SJCRH30 (cell line): ENCODE measurements around the gene P4HB. TPM values are rescaled to one million over a fixed set of nuclear protein-coding genes. Genes with fewer than 3 reads are reported as not detected.

ENCODE experiments used
- DNase-seq, 2 experiments: peaks; one replicate each; pipeline ENCODE4 v3.0.0-alpha.2; 2015 to 2020
- H3K27ac ChIP-seq: fragments of 250-450 bp; sonication (Bioruptor Pico); 2 replicates; pipeline ENCODE4 v1.5.1; 2020; ENCODE audit warnings: mild to moderate bottlenecking, moderate library complexity
- H3K27me3 ChIP-seq: fragments of 250-450 bp; sonication (Bioruptor Pico); 2 replicates; pipeline ENCODE4 v1.5.1; 2020; ENCODE audit warnings: mild to moderate bottlenecking, moderate library complexity
- H3K36me3 ChIP-seq: fragments of 250-450 bp; sonication (Bioruptor Pico); 2 replicates; pipeline ENCODE4 v1.5.1; 2020; ENCODE audit warnings: mild to moderate bottlenecking, moderate library complexity
- H3K4me1 ChIP-seq: fragments of 250-450 bp; sonication (Bioruptor Pico); 2 replicates; pipeline ENCODE4 v1.5.1; 2020; ENCODE audit warnings: mild to moderate bottlenecking, moderate library complexity
- H3K4me3 ChIP-seq: fragments of 250-450 bp; sonication (Bioruptor Pico); 2 replicates; pipeline ENCODE4 v1.5.1; 2020; ENCODE audit warnings: mild to moderate bottlenecking, moderate library complexity
- H3K9me3 ChIP-seq: fragments of 250-450 bp; sonication (Bioruptor Pico); replicated peaks from 2 replicates; pipeline ENCODE4 v1.5.1; 2020; ENCODE audit warnings: mild to moderate bottlenecking, moderate library complexity
- total RNA-seq: library from RNA; depleted of rRNA; stranded (reverse); fragments of >200 nt; shearing (Covaris generic); gene quantifications from 2 replicates; pipeline ENCODE4 v1.2.3, GENCODE V29; 2014; rRNA removed

P4HB gene
- total RNA-seq, result 558 and 620 TPM in 2 replicates

DNA sequence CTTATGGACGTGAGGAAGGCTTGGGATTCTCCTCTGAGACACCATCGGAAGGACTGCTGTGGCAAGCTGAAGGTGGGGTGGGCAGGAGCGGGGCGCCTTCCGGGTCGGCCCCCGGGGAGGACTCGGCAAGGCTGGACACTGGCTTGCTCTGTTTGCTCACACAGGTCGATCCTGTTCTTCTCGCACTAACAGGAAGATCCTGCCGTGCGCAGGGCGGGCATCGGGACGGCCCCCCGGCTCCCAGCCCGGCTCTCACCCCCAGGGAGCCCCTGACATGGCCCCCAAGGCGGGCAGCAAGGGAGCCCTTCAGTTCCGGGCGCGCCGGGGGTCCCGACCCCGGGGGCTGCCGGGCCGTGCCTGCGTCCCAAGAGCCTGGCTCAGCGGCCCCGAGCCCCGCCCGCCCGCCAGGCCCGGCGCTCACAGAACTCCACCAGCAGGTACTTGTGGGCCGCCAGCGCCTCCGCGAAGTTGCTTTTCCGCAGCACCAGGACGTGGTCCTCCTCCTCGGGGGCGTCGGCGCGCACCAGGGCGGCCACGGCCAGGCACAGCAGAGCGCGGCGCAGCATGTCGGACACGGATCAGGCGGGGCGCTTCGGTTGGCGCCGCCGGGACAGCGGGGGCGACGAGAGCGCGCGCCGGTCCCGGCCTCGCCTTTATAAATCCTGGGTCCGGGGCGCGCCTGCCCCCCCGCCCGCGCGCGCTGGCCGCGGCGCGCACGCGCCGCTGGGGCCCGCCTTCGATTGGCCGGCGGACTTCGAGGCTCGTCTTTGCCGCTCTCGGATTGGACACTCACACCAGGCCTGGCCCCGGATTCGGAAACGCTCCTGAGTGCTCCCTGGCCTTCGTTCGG is at the start of gene P4HB:
Gene P4HB (minus strand): TSS at position 630 of the 850 bp plus-strand sequence. CDS start 64 bp downstream, at position 566.
- H3K36me3 ChIP-seq, result peaks cover 24% of the 10 kb centered on the region
- DNase-seq, result no peak
- no peaks in the 10 kb centered on the region for H3K9me3 ChIP-seq
- no peaks in the 10 kb centered on the region for H3K27me3 ChIP-seq
- H3K4me1 ChIP-seq, result peaks cover 6% of the 10 kb centered on the region; the same call in 1 of the 2 replicates
- H3K4me3 ChIP-seq, result peak within 1 kb of the TSS; percentile 76
- H3K27ac ChIP-seq, result peak within 1 kb of the TSS; percentile 87

DNA sequence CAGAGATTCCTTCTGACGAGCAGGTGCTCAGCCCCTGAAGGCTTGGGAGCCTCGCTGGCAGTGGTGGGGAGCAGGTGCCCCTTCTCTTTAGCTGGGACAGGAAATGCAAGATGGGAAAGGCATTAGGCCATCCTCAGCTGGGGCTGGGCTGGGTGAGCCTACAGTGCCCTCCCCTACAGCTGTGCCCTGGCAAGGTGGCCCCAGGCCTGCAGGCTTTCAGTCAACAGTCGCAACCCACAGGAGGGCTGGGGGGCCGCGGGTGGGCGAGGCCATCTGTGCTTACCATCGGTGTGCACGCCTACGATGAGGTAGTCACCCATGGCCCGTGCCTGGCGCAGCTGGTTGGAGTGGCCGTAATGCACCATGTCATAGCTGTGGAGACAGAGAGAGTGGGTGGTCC is 48.9 kb upstream of the P4HB start:
- Histone ChIP-seq H3K4me1 (peaks cover 5% of the 10 kb centered on the region; the same call in 1 of the 2 replicates), H3K27ac (no peak overlapping the region), H3K27me3 (no peaks in the 10 kb centered on the region), H3K9me3 (no peaks in the 10 kb centered on the region), H3K36me3 (peaks cover 4% of the 10 kb centered on the region; the same call in 1 of the 2 replicates), H3K4me3 (no peak overlapping the region)
- DNase-seq, result no peak

DNA sequence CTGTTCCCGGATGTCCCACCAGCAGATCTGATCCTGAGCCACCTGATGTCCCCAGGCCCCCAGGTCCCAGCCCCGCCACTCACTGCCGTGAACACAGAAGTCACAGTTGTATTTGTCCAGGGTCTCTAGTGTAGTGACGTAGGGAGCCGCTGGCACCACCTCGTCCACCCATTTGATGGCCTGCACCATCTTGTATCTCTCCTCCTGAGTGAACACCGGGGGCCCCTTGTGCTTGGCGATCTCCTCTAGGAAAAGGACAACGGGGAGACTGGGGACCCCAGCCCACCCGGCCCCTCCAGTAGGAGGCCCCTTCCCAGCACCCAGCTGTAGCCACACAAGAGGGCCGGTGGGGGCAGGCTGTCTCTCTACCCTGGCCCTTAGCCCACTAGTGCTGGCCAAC is 48.5 kb upstream of the P4HB start:
- H3K27ac ChIP-seq, result no peak overlapping the region
- peaks cover 5% of the 10 kb centered on the region; the same call in 1 of the 2 replicates for H3K4me1 ChIP-seq
- H3K9me3 ChIP-seq, result no peaks in the 10 kb centered on the region
- DNase-seq, result no peak
- no peak overlapping the region for H3K4me3 ChIP-seq
- H3K36me3 ChIP-seq, result peaks cover 4% of the 10 kb centered on the region; the same call in 1 of the 2 replicates
- H3K27me3 ChIP-seq, result no peaks in the 10 kb centered on the region

DNA sequence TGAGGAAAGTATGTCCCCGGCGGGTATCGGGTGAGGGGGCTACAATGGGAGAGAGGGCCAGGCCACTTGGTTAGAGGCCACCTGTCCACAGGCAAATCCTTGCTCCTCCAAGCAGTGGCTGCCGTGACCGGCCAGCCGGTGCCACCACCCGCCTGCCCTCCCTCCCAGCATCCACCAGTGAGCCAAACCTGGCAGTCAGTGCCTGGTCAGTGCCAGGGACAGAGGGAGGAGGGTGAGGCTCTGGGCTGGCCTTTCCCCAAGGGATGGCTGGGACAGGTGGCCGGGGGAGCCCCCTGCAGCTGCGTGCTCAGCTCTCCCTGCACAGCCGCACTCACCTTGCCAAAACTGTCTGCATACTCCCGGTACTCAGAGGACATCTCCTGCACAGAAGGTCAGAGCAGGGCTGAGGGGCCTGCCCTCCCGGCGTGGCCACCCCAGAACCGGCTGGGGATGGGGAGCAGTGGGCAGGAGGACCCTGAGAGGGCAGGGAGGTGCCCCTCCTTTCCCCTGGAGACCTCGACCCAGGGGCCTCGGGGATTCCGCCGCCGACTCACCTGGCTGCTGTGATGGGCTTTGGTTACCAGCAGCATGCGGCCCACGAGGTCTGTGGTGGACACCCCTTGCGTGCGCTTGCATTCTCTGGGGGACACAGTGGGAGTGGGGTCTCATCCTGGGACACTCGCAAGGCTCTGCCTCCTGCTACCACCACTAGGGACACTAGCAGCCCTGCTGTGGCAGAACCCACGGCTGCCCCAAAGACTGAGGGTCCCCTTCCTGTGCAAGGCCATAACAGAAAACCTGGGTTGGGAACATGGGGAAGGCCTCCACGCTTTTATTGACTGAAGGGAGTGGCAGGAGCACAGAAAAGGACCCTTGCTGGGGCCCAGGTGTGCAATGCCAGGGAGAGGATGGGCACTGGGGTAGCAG is 47.1 kb upstream of the P4HB start:
- Histone ChIP-seq H3K27me3 (no peaks in the 10 kb centered on the region), H3K4me1 (peaks cover 5% of the 10 kb centered on the region; the same call in 1 of the 2 replicates), H3K9me3 (no peaks in the 10 kb centered on the region), H3K4me3 (no peak overlapping the region), H3K27ac (no peak overlapping the region), H3K36me3 (peaks cover 4% of the 10 kb centered on the region; the same call in 1 of the 2 replicates)
- DNase-seq, result no peak

DNA sequence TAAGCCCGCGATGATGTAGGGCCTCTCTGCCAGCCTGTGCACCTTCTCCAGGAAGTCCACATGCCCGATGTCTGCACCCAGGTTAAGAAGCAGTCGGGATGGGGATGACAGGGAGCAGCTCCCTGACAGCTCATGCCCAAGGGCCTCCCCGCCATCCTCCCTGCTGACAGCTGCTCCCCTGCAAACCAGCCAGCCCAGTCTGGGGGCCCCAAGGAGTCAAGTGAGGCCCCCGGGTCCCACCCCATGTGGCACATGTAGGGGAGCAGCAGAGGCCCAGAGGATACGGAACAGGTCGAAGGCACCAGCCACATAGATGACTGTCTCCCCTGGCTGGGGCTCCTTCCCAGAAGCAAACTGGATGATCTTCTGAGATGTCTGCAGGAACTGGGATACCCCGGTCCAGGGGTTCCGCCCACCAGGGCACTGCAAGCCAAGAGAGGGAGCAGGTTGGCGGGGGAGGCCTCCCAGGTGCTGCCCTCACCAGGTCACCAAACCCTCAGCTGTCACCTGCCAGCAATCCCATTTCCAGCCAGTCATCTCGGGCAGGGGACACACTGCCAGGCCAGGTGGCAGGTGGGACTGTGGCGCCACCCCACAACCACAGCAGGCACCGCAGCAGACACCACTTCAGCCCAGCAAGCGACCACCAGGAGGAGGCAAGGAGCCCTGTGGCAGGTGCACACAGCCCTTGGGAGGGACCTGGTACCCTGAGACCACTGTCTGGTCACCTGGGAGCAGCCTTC is 46.3 kb upstream of the P4HB start:
- no peak overlapping the region for H3K27ac ChIP-seq
- no peak overlapping the region for H3K4me3 ChIP-seq
- no peaks in the 10 kb centered on the region for H3K27me3 ChIP-seq
- peaks cover 5% of the 10 kb centered on the region; the same call in 1 of the 2 replicates for H3K4me1 ChIP-seq
- peaks cover 1% of the 10 kb centered on the region; the same call in 1 of the 2 replicates for H3K36me3 ChIP-seq
- no peaks in the 10 kb centered on the region for H3K9me3 ChIP-seq
- no peak for DNase-seq

DNA sequence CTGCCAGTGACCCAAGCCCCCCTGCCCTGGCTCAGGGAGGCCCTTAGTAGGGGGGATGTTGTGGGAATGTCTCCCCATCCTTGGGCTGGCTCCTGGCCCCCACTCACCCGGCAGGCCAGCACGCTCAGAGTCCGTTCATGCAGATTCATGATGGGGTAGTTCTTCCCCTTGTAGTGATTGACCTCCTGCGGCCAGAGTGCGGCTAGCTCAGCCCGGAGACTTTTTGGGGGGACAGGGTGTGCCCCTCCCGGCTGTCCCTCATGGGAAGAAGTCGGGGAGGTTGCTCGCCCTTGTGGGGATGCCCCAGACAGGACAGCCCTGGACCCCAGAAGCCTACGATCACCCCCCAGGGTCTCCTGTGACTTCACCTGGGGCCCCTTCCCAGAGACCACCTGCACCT is 45.7 kb upstream of the P4HB start:
- H3K4me1 ChIP-seq, result peaks cover 5% of the 10 kb centered on the region; the same call in 1 of the 2 replicates
- H3K36me3 ChIP-seq, result no peaks in the 10 kb centered on the region
- no peaks in the 10 kb centered on the region for H3K27me3 ChIP-seq
- H3K27ac ChIP-seq, result no peak overlapping the region
- no peaks in the 10 kb centered on the region for H3K9me3 ChIP-seq
- H3K4me3 ChIP-seq, result no peak overlapping the region
- DNase-seq, result no peak

DNA sequence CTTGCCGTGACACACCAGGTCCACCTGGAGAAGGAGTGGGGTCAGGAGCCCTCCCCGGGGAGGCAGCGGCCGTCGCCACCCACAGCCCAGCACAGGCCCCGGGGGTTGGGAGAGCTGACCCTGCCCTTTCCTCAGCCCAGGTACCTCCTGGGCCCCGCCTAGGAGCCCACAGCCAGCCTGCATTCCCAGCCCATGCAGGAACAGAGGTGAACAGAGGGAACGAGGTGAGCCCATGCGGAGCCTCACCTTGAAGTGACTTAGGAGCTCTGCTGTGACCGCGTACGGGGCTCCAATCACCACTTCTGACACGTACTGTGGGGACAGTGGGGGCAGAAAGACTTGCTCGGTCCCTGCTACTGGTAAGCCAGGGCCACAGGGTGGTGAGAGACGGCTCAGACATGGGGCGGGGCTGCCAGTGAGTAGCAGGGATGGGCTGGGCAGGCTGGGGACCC is 45.1 kb upstream of the P4HB start:
- Histone ChIP-seq H3K9me3 (no peaks in the 10 kb centered on the region), H3K27me3 (no peaks in the 10 kb centered on the region), H3K4me1 (peaks cover 5% of the 10 kb centered on the region; the same call in 1 of the 2 replicates), H3K27ac (no peak overlapping the region), H3K36me3 (peaks cover under 1% of the 10 kb centered on the region; the same call in 1 of the 2 replicates), H3K4me3 (no peak overlapping the region)
- no peak for DNase-seq

DNA sequence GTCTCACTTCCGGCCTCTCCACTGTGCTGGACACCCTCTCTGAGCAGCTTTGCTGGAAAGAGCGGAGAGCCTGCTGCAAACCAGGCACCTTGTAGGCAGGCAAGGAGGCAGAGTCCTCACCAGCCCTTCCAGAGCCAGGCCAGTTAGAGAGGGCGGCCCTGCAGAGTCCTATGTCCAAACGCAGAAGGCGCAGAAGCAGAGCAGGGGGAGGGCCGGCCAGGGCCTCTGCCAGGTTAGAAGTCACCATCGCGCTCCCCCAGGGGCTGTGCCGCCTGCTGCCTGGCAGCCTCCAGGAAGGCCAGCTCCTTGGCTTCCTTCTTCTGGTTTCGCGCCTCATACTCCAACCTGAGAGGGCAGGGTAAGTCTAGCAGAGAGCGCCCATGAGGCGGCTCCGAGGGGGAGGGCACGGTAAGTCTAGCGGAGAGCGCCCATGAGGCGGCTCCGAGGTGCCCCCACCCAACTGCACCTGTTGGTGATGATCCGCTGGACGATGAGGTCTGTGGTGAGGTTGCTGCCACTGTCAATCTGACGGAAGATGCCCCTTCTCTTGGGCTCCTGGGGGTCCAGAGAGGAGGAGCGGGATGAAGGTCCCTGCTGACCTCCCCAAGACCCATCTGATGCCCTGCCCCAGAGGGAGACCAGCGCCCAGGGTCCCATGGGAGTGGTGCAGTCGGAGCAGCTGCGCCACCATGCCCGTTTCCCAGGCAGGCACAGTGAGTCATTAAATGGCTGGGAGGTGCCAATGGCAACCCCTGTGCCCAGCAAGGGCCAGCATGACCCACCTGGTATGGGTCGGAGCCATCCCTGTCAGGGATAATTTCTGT is 44.5 kb upstream of the P4HB start:
- H3K36me3 ChIP-seq, result peaks cover 6% of the 10 kb centered on the region
- DNase-seq, result no peak

DNA sequence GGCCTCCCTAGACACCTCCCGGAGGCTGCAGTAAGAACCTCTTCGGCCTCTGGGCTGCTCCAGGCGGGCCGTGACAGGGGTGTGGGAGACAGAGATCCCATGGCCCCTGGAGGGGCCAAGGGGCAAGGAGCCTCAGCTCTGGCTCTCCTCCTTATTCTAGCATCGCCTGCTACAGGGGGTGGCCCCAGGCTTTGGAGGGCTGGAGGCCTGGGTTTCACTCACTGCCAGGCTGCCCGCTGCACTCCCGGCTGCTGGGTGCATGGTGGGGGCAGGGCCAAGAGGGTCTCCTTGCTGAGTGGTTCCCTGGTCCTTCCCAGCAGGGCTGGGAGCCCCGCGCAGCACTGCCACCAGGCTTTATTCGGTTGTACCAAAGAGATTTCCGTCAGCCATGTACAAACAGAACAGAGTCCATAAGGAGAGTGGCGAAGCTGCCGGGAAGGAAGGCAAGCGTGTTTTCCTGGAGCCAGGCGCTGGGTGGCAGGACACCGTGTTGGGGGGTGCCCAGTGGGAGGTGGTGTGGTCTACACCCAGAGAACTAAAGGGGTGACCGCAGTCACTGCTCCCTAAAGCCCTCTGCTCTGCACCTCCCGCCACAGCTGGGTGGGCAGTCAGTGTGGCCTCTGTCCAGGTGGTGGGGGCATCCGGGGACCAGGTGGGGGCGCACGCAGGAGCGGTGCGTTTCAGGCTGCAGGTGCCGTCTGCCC is 43.7 kb upstream of the P4HB start:
- H3K27ac ChIP-seq, result no peak overlapping the region
- peaks cover 7% of the 10 kb centered on the region for H3K36me3 ChIP-seq
- no peak overlapping the region for H3K4me3 ChIP-seq
- no peaks in the 10 kb centered on the region for H3K27me3 ChIP-seq
- H3K9me3 ChIP-seq, result no peaks in the 10 kb centered on the region
- H3K4me1 ChIP-seq, result no peaks in the 10 kb centered on the region
- DNase-seq, result no peak

More for the DNA sequence above, 44.5 kb upstream of the P4HB start:
- Histone ChIP-seq H3K4me1 (peaks cover under 1% of the 10 kb centered on the region; the same call in 1 of the 2 replicates), H3K4me3 (no peak overlapping the region), H3K27ac (no peak overlapping the region), H3K9me3 (no peaks in the 10 kb centered on the region), H3K27me3 (no peaks in the 10 kb centered on the region)

DNA sequence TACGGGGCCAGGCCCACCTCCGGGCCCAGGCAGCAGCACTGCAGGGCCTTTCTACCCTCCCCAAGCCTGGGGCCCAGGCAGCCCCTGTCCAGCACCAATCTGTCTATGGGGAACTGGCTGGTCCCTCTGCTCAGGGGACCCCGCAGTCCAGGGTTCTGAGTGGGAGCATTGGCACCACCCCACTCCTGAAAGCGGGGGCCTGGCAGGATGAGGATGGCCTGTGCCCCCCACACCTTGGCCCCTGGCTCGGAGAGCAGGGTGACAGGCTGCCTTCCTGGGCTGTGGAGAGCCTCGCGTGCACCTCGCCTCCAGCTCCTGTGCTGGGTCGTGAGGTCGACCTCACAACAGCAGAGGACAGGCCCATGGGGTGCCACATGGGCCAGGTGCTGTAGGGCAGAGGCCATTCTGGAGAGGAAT is 43.1 kb upstream of the P4HB start:
- H3K4me1 ChIP-seq, result no peaks in the 10 kb centered on the region
- no peaks in the 10 kb centered on the region for H3K27me3 ChIP-seq
- no peak overlapping the region for H3K27ac ChIP-seq
- no peak for DNase-seq
- no peak overlapping the region for H3K4me3 ChIP-seq
- H3K9me3 ChIP-seq, result no peaks in the 10 kb centered on the region
- H3K36me3 ChIP-seq, result peaks cover 8% of the 10 kb centered on the region

DNA sequence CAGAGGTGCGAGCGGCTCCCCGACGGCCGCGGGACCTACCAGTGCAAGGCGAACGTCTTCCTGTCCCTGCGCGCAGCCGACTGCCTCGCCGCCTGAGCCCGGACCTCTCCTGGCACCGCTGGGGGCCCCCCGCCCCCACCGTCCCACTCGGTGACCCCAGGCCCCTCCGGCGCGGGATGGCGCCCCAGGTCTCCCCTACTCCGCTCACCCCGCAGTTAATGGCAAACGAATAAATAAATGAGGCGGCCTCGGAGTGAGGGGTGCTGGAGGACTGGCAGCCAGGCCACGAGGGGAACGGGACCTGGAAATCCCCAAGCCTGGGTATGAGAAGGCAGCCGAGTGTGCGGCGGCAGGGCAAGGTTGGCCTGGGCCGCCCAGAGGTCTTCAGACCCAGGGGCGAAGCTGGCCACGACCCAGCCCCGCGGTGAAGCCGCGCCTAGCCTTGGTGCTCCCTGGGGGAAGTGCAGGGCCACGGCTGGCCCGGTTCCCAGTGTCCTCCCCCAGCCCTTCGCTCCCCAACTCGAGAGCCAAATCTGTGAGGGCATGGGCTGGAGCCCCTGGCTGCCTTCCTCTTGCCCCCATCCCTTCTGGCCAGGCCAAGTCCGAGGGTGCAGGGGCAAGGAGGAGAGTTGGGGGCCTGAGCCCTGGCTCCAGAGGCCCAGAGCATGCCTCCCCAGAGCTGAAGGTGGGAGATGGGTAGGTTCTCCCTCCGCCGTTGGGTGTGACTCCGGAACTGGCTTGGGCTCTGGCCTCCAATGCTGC is 42.5 kb upstream of the P4HB start:
- Histone ChIP-seq H3K36me3 (peaks cover 14% of the 10 kb centered on the region), H3K9me3 (no peaks in the 10 kb centered on the region), H3K4me3 (no peak overlapping the region), H3K27ac (no peak overlapping the region), H3K4me1 (peaks cover 1% of the 10 kb centered on the region; the same call in 1 of the 2 replicates), H3K27me3 (no peaks in the 10 kb centered on the region)
- no peak for DNase-seq

DNA sequence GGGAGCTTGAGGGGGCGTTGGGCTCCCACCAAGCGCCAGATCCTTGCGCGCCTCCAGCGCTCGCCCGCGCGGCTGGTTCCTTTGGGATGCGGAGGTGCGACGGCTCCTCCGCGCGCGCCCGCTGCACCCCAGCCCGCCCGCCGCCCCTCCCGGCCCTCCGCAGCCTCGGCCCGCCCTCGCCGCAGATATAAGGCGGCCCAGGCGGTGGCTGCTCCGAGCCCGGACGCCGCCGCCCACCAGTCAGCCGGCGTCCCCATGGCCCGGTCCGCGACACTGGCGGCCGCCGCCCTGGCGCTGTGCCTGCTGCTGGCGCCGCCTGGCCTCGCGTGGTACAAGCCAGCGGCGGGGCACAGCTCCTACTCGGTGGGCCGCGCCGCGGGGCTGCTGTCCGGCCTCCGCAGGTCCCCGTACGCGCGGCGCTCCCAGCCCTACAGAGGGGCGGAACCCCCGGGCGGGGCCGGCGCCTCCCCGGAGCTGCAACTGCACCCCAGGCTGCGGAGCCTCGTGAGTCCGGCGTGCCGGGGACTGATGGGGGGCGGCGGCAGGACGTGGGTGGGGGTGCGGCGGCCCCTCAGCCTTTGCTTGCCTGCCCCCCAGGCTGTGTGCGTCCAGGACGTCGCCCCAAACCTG is 41.8 kb upstream of the P4HB start, which contains the start of gene NPB:
Gene NPB (plus strand): TSS at position 216 of the 630 bp plus-strand sequence. CDS start 40 bp downstream, at position 256.
- no peak within 1 kb of the TSS for H3K27ac ChIP-seq
- H3K9me3 ChIP-seq, result no peaks in the 10 kb centered on the region
- no peak within 1 kb of the TSS for H3K4me3 ChIP-seq
- no peak for DNase-seq
- no peaks in the 10 kb centered on the region for H3K27me3 ChIP-seq
- peaks cover 2% of the 10 kb centered on the region; the same call in 1 of the 2 replicates for H3K4me1 ChIP-seq
- H3K36me3 ChIP-seq, result peaks cover 20% of the 10 kb centered on the region
